Stimulated activated CD4-positive, alpha-beta T cell treated with anti-CD3 and anti-CD28 coated beads, TNF-alpha, amount 100 ng/mL, for 48 hours (primary cell): Measurements from ENCODE around the gene FSD2.
A peak's percentile ranks its signal among the peaks of the same experiment; 100 is the strongest.

Experiments
- DNase-seq, 3 donors: peaks; one replicate each; pipeline ENCODE4 v3.0.0-alpha.2; 2020; ENCODE audit warnings: low read depth in 3 of 3

The FSD2 gene, protein sequence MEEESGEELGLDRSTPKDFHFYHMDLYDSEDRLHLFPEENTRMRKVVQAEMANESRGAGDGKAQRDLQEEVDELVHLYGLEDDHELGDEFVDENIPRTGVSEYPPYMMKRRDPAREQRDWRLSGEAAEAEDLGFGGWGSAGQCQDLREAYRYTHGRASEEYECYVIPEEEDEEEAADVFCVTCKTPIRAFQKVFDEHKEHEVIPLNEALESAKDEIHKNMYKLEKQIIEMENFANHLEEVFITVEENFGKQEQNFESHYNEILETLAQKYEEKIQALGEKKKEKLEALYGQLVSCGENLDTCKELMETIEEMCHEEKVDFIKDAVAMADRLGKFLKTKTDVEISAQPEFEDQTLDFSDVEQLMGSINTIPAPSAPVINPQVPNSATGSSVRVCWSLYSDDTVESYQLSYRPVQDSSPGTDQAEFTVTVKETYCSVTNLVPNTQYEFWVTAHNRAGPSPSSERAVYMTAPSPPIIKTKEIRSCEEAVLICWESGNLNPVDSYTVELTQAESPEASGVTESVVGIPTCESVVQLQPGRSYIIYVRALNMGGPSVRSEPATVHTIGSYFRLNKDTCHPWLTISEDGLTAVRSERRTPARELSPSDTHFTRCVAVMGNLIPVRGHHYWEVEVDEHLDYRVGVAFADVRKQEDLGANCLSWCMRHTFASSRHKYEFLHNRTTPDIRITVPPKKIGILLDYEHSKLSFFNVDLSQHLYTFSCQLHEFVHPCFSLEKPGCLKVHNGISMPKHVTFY

DNA sequence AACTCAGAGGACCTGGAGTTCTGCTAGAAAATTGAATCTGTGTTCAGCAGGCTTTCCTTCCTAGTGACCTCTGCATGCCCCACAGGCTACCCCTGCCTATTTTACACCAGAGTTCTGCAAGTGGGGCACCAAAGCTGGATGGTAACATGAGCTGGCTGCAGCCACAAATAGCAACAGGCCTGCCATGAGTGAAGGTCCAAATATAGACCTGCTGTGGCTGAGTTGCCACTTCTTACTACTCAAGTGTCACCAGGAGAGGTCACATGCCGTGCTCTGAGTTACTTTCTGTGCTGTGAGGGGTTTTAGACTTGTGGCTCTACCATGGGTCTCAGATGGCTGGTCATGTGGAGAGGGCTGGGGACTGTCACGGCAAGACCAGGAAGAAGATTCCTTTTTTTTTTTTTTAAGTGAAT lies at the start of gene FSD2:
Gene FSD2, minus strand, starts transcription at position 76 of the 413 bp plus-strand sequence. CDS start 18,679 bp downstream, outside the sequence.
- no peak for DNase-seq

DNA sequence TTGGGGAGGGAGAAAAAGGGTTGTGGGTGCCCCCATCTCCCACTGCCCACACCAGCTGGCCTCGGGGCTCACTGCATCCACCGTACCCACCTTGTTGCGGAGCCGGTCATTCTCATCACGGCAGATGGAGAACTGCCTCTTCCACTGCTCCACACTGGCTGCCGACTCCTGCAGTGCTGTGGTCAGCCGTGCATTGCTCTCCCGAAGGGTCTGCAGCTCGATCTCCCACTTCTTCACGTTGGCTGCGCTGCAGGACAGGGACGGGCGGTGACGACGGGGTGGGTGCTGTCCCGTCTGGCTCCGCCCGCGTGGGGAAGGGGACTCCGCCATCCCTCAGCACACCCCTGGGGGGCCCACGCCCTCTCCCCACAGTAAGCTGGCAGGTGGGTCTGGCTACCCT lies 48.7 kb upstream of the FSD2 start:
- DNase-seq, result no peak

DNA sequence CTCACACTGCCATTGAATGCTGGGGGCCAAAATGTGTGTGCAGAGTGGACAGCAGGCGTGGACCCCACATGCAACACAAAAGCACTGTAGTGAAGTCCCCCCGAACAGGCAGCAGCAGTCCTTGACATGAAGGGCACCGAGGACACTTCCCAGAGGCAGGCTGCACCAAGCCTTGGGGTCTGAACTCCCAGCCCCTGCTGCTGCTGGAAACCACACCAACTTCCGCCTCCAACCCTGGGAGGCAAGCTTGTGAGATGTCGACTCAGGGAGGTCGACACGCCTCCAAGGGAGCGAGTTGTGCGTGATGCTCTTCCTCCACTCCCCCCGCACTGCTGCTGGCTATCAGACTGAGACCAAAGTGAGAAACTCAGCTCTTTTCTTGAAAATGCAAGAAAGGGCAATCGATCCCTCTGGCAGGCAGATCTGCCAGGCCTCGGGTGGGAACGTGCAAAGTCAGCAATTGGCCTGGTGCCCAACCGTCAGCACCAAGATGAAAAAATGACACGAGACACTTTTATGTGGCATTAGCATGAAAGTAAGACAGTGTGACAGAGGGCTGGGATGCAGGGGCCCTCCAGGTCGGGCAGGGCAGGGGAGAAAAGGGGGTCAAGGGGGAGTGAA lies 47.2 kb upstream of the FSD2 start:
- DNase-seq, result no peak

DNA sequence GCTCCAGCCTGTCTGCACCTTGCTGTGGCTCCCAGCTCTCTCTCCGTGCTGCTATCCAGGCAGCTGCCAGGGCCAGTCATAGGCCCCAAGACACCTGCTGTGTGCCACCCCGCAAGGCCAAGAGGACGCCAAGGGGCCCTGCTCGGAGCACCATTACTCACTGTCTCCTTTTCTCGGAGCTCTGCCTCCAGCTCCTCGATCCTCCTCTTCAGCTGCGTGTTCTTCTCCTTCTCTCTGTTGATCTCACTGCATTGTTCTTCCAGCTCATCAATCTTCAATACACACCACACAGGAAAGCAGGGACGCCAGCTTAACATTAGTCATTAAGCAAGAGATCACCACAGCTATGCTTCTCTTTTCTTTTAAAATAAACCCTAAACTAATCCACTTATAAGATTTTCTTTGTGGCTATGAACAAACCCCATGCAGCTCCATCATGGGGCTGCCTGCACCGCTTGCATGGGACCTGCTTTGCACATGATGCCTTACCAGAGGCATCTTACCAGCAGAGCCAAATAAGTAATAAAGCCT lies 46.2 kb upstream of the FSD2 start:
- no peak for DNase-seq

DNA sequence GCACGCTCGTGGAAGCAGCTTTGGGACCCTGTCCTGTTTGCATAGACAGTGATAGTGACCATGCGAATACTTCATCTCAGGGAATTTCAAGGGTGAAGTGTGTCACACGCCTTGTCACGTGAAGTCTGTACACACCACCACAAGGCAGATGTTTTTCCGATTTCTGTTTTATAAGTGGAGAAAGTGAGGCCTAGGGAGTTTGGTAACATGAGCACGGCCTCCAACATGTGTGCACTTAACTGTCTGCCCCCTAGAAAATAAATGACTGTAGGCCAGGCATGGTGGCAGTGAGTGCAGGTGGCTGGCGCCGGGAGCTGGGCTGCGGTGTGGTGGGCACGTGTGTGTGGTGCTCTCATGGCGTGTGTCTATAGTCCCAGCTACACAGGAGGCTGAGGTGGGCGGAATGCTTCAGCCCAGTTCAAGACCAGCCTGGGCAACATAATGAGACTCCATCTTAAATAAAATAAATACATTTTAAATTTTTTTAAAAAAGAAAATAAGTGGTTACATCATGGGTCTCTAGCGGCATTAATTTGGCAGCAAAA lies 45.5 kb upstream of the FSD2 start:
- DNase-seq, result no peak

DNA sequence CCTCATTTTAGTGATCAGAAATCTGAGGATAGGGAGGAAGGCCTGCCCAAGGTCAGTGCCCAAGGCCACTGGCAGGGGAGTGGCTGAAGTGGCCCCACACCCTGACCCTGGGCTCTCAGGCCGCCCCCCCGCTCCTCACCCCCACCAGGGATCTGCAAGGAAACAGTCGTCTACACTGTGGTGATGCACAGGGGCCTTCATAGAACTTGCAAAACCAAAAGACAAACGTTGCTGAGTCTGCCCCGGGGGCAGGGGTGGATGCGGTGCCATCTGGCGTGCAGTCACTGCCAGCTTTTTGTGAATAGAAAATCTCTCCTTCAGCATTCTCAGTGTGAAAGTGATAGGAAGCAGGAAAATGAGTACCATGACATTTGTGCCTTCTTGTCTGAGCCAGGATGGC lies 44.9 kb upstream of the FSD2 start:
- DNase-seq, result no peak

DNA sequence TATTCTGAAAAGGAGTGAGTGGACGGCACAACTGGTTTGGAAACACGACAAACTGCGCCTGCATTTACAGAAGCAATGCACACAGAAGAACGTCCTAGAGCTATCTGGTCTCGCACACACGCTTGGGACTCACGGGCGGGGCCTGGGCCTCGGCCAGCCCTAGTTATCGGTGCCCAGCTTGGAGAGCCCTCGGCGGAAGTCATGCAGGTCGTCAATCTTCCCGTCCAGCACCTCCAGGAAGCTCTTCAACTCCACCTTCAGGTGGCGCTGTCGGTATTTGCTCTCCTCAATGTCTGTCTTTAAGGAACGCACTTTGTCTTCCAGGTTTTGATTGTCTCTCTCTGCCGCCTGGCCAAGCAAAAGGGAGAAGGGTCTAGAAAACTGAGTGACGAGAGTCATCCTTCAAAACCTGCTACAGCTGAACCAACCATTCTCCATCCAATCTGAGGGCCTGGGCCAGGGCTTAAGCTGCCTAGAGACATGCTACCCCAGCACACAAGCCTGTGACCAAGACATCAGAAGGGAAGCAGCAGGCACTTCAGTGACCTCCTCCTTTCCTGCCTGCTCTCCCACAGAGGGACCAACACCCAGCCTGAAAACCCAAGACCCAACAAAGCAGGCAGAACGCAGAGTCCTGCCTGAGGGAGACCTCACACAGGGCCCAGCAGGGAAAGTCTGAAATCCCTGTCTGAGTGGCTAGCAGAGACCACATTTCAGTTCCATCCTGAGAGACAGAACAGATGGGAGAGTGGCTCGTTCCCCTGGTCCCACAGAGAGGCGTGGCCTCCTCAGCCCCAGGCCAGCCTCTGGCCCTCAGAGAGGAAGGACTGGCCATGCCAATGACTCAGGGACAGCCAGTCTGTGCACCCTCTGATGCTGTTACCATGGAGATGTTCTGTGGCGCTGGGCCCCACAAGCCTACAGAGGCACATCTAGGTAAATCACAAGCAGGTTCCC lies 44.0 kb upstream of the FSD2 start:
- DNase-seq, result peak; percentile 18 to 52 (median 21)

DNA sequence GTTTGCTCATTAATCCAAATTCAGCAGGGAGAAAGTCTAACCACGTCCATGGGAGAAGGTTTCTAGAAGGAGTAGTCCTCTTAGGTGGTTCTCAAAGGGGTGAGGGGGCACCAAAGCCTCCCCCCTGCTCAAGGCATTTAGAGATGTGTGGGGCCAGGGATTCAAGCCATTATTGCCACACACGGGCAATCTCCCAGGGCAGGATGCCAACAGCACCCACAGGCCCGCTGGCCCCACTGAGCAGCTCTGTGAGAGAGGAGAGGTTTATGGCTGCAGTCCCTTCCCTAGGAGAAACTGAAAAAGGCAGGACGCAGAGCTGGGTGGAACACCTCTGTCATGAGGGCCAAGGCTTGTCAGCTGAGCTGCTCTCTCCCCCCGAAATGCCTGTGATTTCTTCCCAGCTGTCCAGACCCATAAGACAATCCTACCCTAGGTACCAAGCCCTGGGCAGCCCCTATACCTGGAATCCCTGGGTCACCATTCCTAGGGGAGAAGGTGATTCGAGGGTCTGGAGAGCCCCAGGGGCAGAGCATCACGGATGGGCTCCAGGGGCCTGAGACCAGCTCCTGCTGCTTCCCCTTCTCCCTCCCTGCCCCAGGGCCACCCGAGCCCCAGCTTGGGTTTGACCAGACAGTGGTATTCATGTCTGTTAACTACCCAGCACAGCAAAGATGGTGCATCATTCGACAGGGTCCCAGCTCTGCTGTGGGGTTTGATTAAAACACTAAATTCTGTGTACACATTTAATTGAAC lies 42.5 kb upstream of the FSD2 start:
- DNase-seq, result no peak

DNA sequence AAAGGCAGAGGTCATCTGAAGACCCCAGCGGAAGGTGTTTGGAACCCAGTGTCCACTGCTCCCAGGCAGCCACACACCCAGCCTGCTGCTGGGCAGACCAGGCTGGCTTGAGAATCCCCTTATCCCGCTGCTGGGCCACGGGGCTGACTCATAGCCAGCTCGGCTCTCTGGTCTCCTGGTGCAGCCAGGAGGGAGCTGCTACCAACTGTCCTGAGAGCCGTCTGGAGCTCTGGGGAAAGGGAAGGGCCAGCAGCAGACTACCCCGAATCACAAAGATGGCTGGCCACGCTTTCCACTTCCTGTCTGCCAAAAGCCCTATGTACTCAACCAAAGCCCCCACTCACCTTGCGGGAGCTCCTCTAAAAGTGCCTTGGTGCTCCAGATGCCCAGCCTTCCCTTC lies 41.8 kb upstream of the FSD2 start:
- no peak for DNase-seq

DNA sequence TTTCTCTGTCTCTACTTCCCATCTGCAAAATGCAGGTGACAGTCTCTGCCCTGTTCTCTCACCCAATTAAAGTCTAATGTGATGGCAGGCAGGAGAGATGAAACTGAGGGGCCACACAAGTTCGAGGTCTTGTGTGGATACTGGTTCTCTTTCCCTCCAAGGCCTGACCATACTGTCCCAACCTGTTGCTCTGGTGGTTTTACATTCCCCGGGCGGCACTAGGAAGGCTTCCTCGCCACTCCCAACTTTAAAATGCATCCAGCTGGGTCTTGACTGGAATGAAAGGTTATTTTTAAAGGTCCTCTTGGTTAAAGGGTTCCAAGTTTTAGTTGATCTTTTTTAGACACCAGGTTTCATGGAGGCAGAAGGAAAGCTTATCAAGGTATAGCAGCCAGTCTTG lies 40.8 kb upstream of the FSD2 start:
- no peak for DNase-seq

DNA sequence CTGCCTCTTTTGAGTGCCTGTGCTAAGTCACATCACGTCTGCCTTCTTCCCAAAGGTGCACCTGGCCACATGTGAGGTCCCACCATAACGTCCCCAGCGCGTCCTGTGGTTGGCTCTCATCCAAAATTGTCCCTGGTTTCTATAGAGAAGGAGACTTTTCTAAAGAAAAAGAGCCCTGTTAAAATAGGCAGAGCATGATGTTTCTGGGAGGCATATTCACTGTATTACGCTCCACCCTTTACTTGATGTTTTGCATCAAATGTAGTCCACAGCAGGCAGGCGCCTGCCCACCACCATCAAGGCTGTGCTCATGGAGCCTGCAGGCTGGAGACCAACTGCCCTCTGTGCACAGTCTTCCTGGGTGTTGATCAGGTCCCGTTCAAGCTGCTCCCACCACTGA lies 39.8 kb upstream of the FSD2 start:
- DNase-seq, result no peak

DNA sequence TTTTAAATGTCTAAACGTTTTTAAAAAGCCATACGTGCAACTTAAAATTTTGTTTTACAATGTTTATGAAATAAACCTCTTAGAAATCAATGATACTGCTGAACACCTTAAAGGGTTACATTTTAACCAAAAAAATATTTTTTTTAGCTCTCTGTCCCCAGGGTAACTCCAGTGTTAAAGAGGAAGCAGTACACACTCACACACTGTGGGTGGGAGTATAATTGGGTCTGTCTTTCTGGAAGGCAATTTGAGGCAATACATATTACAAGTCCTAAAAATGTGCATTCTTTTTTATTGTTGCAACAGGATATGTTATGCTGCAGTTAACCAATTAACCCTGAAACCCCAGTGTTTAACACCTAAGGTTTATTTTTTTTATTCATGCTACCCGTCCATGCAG lies 37.7 kb upstream of the FSD2 start:
- DNase-seq, result no peak

DNA sequence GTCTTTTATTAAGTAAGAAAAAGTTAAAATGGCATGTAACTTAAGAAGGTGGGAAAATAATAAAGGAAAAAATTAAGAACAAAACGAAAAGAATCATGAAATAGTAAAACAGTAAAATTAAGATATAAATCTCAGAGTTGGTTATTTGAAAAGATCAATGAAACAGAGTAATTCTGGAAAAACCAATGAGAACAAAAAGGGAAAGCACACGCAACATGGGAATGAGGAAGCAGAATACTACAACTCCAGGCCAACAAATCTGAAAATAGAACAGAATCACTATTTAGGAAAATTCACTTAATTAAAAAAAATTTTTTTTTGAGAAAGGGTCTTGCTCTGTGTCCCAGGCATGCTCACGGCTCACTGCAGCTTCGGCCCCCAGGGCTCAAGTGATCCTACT lies 34.3 kb upstream of the FSD2 start:
- DNase-seq, result no peak

DNA sequence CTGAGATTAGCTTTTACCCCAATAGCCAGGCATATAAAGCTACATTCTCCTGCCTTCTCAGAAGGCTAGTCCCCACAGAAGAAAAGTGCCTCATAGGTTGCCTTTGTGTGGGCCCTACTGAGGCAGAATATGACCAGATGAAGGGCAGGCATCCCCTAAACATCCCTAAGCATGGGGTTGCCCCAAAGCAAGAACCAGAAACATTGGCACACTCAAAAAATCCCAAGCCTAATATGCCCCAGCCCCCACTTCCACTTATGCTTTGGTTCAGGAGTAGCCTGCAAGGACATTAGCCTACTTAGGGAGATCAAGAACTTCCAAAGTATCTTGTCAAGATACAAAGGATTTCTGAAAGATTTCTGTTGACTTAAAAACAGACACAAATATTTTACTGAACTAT lies 33.3 kb upstream of the FSD2 start:
- no peak for DNase-seq

DNA sequence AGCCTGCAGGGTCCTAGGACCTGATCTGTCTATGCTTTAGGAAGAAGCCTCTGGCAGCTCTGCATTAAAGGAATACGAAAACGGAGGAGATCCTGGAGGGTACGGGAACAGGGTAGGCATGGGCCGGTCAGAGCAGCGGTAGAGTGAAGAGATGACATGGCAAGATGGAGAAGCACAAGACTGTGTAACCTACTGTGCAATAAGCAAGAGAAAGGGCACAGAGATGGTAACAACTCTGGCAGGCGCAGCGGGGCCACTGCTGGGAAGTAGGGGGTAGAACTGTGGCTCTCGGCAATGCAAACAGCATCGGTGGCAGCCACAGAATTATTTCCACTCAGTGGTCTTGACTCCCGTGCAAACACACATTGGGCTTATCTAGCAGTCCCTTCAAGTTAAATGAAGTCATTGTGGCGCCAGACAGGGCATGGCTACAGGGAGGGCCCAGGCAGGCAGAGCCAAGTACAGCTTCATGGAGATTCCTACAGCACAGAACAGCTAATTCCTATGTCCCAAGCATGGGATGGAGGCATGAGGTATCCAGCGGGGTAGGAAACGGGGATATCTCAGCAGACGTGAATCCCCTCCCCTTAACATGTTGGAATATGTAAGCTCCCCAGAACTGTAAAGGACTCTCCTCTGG lies 32.3 kb upstream of the FSD2 start:
- DNase-seq, result no peak

DNA sequence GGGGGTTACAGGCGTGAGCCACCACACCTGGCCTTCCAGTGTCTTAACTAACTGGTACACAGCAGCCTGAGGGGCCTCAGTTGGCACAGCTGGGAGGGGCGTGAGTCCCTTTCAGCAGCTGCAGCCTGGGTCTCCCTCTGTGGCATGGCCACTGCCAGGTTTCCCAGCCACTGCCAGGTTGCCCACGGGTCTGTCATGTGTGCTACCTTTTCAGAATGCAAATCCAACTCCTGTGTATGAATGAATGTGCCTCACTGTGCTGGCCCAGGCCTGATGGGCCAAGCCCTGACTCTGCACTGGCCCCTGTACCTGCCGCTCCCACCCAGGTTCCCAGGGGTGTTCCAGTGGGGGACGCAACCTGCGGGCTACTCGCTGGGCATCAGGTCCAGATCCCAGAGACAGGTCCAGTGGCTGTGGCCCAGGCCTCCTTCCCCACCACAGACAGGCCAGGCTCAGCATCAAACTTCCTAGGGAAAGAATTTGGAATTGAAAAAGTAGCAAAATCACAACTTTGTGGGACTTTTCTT lies 29.6 kb upstream of the FSD2 start:
- DNase-seq, result no peak

DNA sequence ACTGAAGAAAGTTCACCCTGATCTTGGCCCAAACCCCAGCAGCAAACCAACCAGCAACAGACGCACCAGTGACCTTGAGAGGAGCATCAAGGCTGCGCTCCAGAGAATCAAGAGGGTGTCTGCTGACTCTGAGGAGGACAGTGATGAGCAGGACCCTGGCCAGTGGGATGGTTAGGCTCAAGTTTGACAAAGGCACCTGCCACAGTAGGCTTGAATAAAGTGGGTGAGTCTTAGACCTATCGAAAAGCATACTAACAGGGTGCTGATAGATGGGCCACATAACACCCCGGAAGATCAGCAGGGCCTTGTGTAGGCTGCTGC lies 27.5 kb upstream of the FSD2 start:
- no peak for DNase-seq

DNA sequence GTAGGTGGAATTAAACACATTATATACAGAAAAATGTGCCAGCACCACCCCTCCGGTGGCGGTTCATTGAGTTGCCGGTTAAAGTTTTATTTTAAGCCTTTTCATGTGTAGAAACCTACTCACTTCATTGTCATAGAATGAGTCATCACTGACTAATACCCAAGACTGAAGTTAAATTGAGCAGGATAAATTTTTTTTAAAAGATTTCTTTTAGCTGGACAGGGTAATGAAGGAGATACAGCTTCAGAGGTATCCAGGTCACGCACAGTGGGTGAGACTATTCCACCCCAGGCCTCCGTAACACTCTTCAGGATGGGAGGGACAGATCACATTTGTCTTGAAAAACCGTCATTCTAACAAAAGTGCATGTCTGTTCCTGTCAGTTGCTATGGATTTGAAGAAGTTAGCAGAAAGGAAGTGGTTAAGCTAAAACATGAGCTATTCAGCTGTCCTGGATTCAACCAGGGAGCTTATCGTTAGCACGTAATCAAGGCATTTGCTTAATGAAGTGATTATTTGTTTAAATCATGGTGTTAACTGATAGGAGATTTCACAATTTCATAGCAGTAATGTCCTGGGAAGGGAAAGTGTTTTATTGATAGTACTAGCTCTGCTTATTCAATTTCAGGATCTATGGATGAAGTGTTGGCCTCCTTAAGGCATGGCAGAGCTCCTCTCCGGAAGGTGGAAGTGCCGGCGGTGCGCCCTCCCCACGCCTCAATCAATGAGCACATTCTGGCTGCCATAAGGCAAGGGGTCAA lies 26.9 kb upstream of the FSD2 start:
- DNase-seq, result peak in 1 of 3 donors; percentile 17
